OCI-LY7 (cell line): Measurements from ENCODE around the gene GALNT10.

Experiments used
- EZH2phosphoT487 ChIP-seq: fragments of 200-600 bp; sonication (generic); IDR thresholded peaks from 2 replicates; pipeline ENCODE4 v1.6.1; 2018; ENCODE audit warnings: low read depth, borderline replicate concordance, mild to moderate bottlenecking, mixed run types, antibody characterized with exemption, low read length, moderate library complexity, mixed read lengths
- TF ChIP-seq, protein P1 (sequence below): fragments of 200-600 bp; sonication (generic); conservative IDR thresholded peaks from 2 replicates; pipeline ENCODE4 v1.5.1; 2014; ENCODE audit warnings: mild to moderate bottlenecking, antibody characterized with exemption, low read length, moderate library complexity, mixed read lengths

DNA sequence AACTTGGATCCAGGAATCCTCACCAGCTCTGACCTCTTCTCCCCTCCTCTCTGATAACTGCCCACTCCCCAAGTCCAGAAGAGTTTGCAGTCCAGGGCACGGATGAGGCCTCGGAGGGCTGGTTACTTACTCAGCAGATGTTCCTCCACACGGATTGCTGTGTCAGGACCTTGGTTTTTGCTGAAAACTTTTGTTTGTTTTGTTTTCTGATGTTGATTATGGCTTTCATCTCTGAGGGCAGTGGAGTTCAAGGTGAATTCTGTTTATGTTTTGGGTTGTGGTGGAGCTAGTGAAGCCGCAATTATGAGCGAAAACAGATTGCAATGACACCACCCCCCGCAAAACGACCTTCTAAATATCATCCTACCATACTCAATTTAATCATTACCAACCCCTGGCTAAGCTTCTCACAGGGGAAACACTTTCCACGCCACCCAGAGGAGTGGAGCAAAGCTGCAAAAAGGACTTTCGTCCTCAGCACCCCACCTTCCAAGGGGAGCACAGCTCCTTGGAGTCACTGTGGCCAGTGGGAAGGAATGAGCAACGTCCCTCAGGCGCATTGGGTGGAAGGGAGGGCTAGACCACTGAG lies 162.5 kb downstream of the GALNT10 start:
- TF ChIP-seq, protein P1, sequence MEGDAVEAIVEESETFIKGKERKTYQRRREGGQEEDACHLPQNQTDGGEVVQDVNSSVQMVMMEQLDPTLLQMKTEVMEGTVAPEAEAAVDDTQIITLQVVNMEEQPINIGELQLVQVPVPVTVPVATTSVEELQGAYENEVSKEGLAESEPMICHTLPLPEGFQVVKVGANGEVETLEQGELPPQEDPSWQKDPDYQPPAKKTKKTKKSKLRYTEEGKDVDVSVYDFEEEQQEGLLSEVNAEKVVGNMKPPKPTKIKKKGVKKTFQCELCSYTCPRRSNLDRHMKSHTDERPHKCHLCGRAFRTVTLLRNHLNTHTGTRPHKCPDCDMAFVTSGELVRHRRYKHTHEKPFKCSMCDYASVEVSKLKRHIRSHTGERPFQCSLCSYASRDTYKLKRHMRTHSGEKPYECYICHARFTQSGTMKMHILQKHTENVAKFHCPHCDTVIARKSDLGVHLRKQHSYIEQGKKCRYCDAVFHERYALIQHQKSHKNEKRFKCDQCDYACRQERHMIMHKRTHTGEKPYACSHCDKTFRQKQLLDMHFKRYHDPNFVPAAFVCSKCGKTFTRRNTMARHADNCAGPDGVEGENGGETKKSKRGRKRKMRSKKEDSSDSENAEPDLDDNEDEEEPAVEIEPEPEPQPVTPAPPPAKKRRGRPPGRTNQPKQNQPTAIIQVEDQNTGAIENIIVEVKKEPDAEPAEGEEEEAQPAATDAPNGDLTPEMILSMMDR = no peak
- no peak for TF ChIP-seq EZH2phosphoT487
